RWPE1 (cell line): Measurements from ENCODE around the gene SIK3.

Experiments used
- CTCF ChIA-PET: fragments of 350-600 bp; sonication (Branson Sonifier 250); formaldehyde crosslinking; extraction: SDS; loops from one replicate; lab custom pipeline; 2021; lab: Yijun Ruan, JAX
- POLR2A ChIA-PET: fragments of 400-600 bp; formaldehyde crosslinking; extraction: SDS; loops from one replicate; lab custom pipeline; 2020; ENCODE audit warnings: antibody characterized with exemption; ENCODE audit not compliant: low non-redundant PET; lab: Yijun Ruan, JAX
- DNase-seq: peaks from one replicate; pipeline ENCODE4 v3.0.0; 2012; ENCODE audit warnings: low spot score
- H3K27ac ChIP-seq: fragments of 450-650 bp; 2 replicates; pipeline ENCODE4 v1.5.1; 2017
- CTCF ChIP-seq: fragments of 450-650 bp; conservative IDR thresholded peaks from 2 replicates; pipeline ENCODE4 v1.5.1; 2017; ENCODE audit warnings: low read depth, mild to moderate bottlenecking

Gene SIK3

DNA sequence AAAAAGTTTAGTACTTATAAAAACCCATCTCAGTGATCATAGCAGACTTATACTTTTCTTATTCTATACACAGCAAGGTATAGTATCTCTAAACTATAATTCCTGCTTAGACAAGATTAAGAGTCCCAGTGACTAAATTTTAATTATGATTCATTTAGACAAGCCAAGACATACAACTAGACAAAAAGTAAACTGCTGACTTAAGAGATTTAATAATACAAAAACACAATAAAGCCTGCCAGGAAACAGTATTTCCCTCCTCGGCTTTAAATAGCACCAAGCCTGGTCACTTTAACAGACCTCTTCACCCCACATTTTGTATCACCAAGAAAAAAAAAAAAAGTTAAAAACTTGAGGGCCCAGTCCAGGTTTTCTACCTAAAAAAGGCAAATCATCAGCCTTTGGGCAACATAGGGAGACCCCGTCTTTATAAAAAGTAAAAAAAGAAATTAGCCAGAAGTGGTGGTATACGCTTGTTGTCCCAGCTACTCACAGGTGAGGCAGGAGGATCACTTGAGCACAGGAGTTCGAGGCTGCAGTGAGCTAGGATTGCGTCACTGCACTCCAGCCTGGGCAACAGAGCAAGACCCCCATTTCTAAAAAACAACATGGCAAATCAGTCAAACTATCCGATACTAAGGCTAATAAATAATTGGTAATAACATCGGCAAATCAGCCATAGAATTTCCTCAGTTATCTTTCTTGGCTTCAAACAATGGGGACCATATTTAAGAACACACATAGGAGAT lies 53.8 kb downstream of the SIK3 start:
- no peak for DNase-seq
- POLR2A ChIA-PET, result no interaction called here
- CTCF ChIA-PET, result interaction anchor here (1.4 kb wide), 1 partner anchor 17 kb away, joined by 3 read pairs; no protein-coding TSS in a partner anchor
- no peak overlapping the region for H3K27ac ChIP-seq
- TF ChIP-seq CTCF, result no peak

GRCh38 chr11:117042689-117043088 lies 55.5 kb downstream of the SIK3 start:
- DNase-seq, result no peak
- TF ChIP-seq CTCF, result no peak
- ChIA-PET POLR2A (no interaction called here), CTCF (interaction anchor here (0.6 kb wide), 1 partner anchor 155 kb away, joined by 3 read pairs; no protein-coding TSS in a partner anchor)
- H3K27ac ChIP-seq, result no peak overlapping the region

DNA sequence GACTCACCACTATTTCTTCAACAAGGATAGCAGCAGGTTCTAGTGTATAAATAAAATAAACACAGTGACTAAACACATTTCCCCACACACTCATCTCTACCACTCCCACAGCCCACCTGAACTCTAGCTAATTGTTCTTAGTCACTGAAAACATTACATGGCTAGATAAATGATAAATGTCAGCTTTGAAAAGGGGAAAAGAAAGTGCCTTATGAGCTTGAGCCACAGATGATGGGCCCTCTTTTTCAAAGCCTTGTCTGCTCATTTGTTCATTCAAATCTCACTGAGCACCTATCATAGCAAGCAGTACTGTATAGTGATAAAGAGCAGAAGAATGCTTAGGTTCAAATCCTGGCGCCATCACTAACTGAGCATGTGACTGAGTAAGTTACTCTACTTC lies 58.3 kb downstream of the SIK3 start:
- CTCF ChIA-PET, result no interaction called here
- no peak overlapping the region for H3K27ac ChIP-seq
- POLR2A ChIA-PET, result no interaction called here
- no peak for DNase-seq
- TF ChIP-seq CTCF, result no peak

DNA sequence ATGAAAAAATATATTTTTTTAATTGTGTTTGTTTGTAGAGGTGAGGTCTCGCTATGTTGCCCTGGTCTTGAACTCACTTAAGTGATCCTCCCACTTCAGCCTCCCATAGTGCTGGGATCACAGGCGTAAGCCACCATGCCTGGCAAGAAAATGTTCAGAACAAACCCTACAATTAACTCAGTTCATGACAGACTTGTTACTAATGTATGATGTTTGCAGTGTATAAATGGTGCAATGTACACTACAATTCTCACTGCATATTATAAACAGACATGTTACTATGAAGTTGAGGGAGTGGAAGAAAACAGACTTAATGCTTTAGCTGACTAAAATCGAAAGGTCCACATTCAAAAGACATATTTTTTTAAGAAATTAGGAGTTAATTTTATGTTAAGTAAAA lies 59.0 kb downstream of the SIK3 start:
- ChIA-PET POLR2A (no interaction called here), CTCF (no interaction called here)
- TF ChIP-seq CTCF, result no peak
- DNase-seq, result no peak
- no peak overlapping the region for H3K27ac ChIP-seq

- ChIA-PET CTCF (no interaction called here), POLR2A (no interaction called here)
- H3K27ac ChIP-seq, result no peak overlapping the region
- TF ChIP-seq CTCF, result no peak
- no peak for DNase-seq
Measured at GRCh38 chr11:117037975-117038350, 60.3 kb downstream of the SIK3 start.

DNA sequence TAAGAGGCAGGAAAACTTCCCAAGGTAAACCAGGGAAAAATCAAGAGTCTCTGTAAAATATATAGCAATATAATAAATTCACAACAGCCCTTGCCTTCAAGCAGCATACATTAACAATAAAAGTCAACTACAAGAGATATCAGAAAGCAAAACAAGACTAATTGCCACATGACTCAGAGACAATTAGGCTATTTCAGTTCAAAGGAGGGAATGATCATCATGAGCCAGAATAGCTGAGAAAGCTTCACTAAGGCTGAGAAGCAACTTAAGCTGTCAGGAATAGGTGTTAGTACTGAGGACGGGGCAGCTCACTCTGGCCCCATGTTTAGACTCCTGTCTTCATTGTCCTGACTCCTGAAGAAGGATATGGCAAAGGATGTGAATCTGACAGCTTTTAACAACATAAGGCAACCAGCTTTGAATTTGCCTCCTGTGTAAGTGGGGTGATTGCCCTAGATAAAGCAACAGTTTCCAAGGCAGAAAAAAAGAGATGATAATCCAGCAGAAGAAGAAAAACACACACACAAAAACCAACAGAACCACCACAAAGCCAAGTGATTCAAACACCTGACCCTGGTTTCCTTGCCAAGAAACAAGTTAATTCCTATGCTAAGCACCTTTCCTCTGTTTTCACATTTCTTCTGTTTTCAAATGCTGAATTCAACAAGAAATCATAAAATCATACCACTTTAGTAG lies 60.8 kb downstream of the SIK3 start:
- CTCF ChIA-PET, result no interaction called here
- POLR2A ChIA-PET, result no interaction called here
- DNase-seq, result no peak
- no peak overlapping the region for H3K27ac ChIP-seq
- no peak for TF ChIP-seq CTCF
